Stomach smooth muscle (tissue), 2 donors: Measurements from ENCODE around the gene CMKLR1.

Experiments
- H3K27ac ChIP-seq: one replicate; pipeline ENCODE4 v1.7.0; 2013; ENCODE audit warnings: mild to moderate bottlenecking, low read length, inconsistent platforms
- H3K27me3 ChIP-seq, 2 donors: one replicate each; pipeline ENCODE4 v1.7.0; 2013; ENCODE audit warnings: low read length in 2 of 2; ENCODE audit not compliant: insufficient read depth in 2 of 2, control insufficient read depth in 1 of 2
- H3K36me3 ChIP-seq, 2 donors: one replicate each; pipeline ENCODE4 v1.7.0; 2013; ENCODE audit warnings: low read length in 2 of 2; ENCODE audit not compliant: control insufficient read depth in 2 of 2, insufficient read depth in 2 of 2
- H3K4me1 ChIP-seq: one replicate; pipeline ENCODE4 v1.7.0; 2013; ENCODE audit warnings: low read length; ENCODE audit not compliant: control insufficient read depth, insufficient read depth
- H3K4me3 ChIP-seq, 2 donors: one replicate each; pipeline ENCODE4 v1.7.0; 2013; ENCODE audit warnings: low read length in 2 of 2
- H3K9ac ChIP-seq, 2 donors: one replicate each; pipeline ENCODE4 v1.7.0; 2013; ENCODE audit warnings: low read length in 2 of 2, mild to moderate bottlenecking in 1 of 2
- H3K9me3 ChIP-seq, 2 donors: one replicate each; pipeline ENCODE4 v1.7.0; 2013; ENCODE audit warnings: low read length in 2 of 2; ENCODE audit not compliant: control insufficient read depth in 2 of 2
- donor health status: healthy.
- donor health status: Pancreatic carcinoma.

Gene CMKLR1

GRCh38 chr12:108338915-108339657, at the start of gene CMKLR1:
Gene CMKLR1 (minus strand): TSS chr12:108339311. CDS start chr12:108293591, 45,720 bp downstream.
- Histone ChIP-seq H3K4me1 (peaks cover 9% of the 10 kb centered on the region), H3K27ac (no peak within 1 kb of the TSS), H3K36me3 (no peaks in the 10 kb centered on the region), H3K27me3 (peaks cover 7 to 15% of the 10 kb centered on the region in 2 donors), H3K4me3 (peak within 1 kb of the TSS; percentile 5 to 58), H3K9me3 (no peaks in the 10 kb centered on the region), H3K9ac (no peak within 1 kb of the TSS)

- peaks cover 0 to 9% of the 10 kb centered on the region in 2 donors for H3K9me3 ChIP-seq
- H3K4me1 ChIP-seq = no peaks in the 10 kb centered on the region
- no peaks in the 10 kb centered on the region for H3K36me3 ChIP-seq
- H3K27ac ChIP-seq = no peak overlapping the region
- no peak overlapping the region for H3K4me3 ChIP-seq
- H3K9ac ChIP-seq = no peak overlapping the region
- H3K27me3 ChIP-seq = peaks cover 0 to 2% of the 10 kb centered on the region in 2 donors
Measured at GRCh38 chr12:108387771-108388170, 48.7 kb upstream of the CMKLR1 start.

GRCh38 chr12:108386709-108387360, 47.7 kb upstream of the CMKLR1 start:
- no peak overlapping the region for H3K4me3 ChIP-seq
- no peaks in the 10 kb centered on the region for H3K4me1 ChIP-seq
- no peak overlapping the region for H3K27ac ChIP-seq
- peaks cover 0 to 9% of the 10 kb centered on the region in 2 donors for H3K9me3 ChIP-seq
- H3K9ac ChIP-seq = no peak overlapping the region
- peaks cover 0 to 2% of the 10 kb centered on the region in 2 donors for H3K27me3 ChIP-seq
- H3K36me3 ChIP-seq = no peaks in the 10 kb centered on the region

- no peaks in the 10 kb centered on the region for H3K36me3 ChIP-seq
- H3K9ac ChIP-seq = no peak overlapping the region
- peaks cover 0 to 2% of the 10 kb centered on the region in 2 donors for H3K27me3 ChIP-seq
- H3K9me3 ChIP-seq = peaks cover 0 to 9% of the 10 kb centered on the region in 2 donors
- no peaks in the 10 kb centered on the region for H3K4me1 ChIP-seq
- H3K27ac ChIP-seq = no peak overlapping the region
- H3K4me3 ChIP-seq = no peak overlapping the region
Measured at GRCh38 chr12:108382437-108382801, 43.3 kb upstream of the CMKLR1 start.

GRCh38 chr12:108381787-108382436, 42.8 kb upstream of the CMKLR1 start:
- Histone ChIP-seq H3K36me3 (no peaks in the 10 kb centered on the region), H3K4me1 (no peaks in the 10 kb centered on the region), H3K9ac (no peak overlapping the region), H3K27me3 (peaks cover 0 to 2% of the 10 kb centered on the region in 2 donors), H3K4me3 (no peak overlapping the region), H3K27ac (no peak overlapping the region), H3K9me3 (peaks cover 0 to 9% of the 10 kb centered on the region in 2 donors)

GRCh38 chr12:108380382-108380781, 41.3 kb upstream of the CMKLR1 start:
- Histone ChIP-seq H3K27me3 (no peaks in the 10 kb centered on the region), H3K9ac (no peak overlapping the region), H3K27ac (no peak overlapping the region), H3K4me1 (no peaks in the 10 kb centered on the region), H3K36me3 (no peaks in the 10 kb centered on the region), H3K4me3 (no peak overlapping the region), H3K9me3 (peaks cover 0 to 6% of the 10 kb centered on the region in 2 donors)

GRCh38 chr12:108379823-108380222, 40.7 kb upstream of the CMKLR1 start:
- peaks cover 0 to 2% of the 10 kb centered on the region in 2 donors for H3K9me3 ChIP-seq
- H3K36me3 ChIP-seq = no peaks in the 10 kb centered on the region
- no peak overlapping the region for H3K4me3 ChIP-seq
- no peak overlapping the region for H3K9ac ChIP-seq
- H3K4me1 ChIP-seq = no peaks in the 10 kb centered on the region
- no peaks in the 10 kb centered on the region for H3K27me3 ChIP-seq
- no peak overlapping the region for H3K27ac ChIP-seq

GRCh38 chr12:108378926-108379325, 39.8 kb upstream of the CMKLR1 start:
- no peak overlapping the region for H3K9ac ChIP-seq
- no peak overlapping the region for H3K27ac ChIP-seq
- no peaks in the 10 kb centered on the region for H3K36me3 ChIP-seq
- no peak overlapping the region for H3K4me3 ChIP-seq
- H3K27me3 ChIP-seq = no peaks in the 10 kb centered on the region
- peaks cover 0 to under 1% of the 10 kb centered on the region in 2 donors for H3K9me3 ChIP-seq
- H3K4me1 ChIP-seq = no peaks in the 10 kb centered on the region

- no peak overlapping the region for H3K27ac ChIP-seq
- H3K4me1 ChIP-seq = no peaks in the 10 kb centered on the region
Measured at GRCh38 chr12:108377260-108377659, 38.1 kb upstream of the CMKLR1 start.

GRCh38 chr12:108375986-108376663, 37.0 kb upstream of the CMKLR1 start:
- Histone ChIP-seq H3K4me3 (no peak overlapping the region), H3K27me3 (no peaks in the 10 kb centered on the region), H3K9me3 (peaks cover 0 to 5% of the 10 kb centered on the region in 2 donors), H3K27ac (no peak overlapping the region), H3K36me3 (no peaks in the 10 kb centered on the region), H3K4me1 (peaks cover 10% of the 10 kb centered on the region), H3K9ac (no peak overlapping the region)

More at GRCh38 chr12:108377260-108377659, 38.1 kb upstream of the CMKLR1 start:
- no peak overlapping the region for H3K4me3 ChIP-seq
- H3K27me3 ChIP-seq = no peaks in the 10 kb centered on the region
- peaks cover 0 to 5% of the 10 kb centered on the region in 2 donors for H3K9me3 ChIP-seq
- no peaks in the 10 kb centered on the region for H3K36me3 ChIP-seq
- no peak overlapping the region for H3K9ac ChIP-seq
